CD4-positive, alpha-beta T cell (primary cell): ENCODE measurements around the gene CASP2. TPM values are rescaled to one million over a fixed set of nuclear protein-coding genes. Genes with fewer than 3 reads are reported as not detected.

Experiments used
- ATAC-seq: fragments of 200-7000 bp; cut with Tn5 transposase; one replicate; pipeline ENCODE4 v1.10.0; 2022; ENCODE audit warnings: mild to moderate bottlenecking; ENCODE audit not compliant: poor library complexity
- CTCF ChIA-PET: fragments of 350-600 bp; sonication (Branson Sonifier 250); formaldehyde crosslinking; loops from one replicate; lab custom pipeline; 2021; ENCODE audit warnings: antibody characterized with exemption, inconsistent platforms; lab: Charles Lee
- POLR2A ChIA-PET: fragments of 350-600 bp; sonication (Branson Sonifier 250); formaldehyde crosslinking; loops from one replicate; lab custom pipeline; 2021; ENCODE audit warnings: antibody characterized with exemption, inconsistent platforms; lab: Charles Lee
- DNase-seq, 14 experiments: peaks; one replicate each; pipeline ENCODE4 v3.0.0-alpha.2; 2013 to 2020; ENCODE audit warnings: mixed read lengths in 2 of 14
- H3K27ac ChIP-seq, 2 donors: one replicate each; pipeline versions ENCODE4 v1.5.1 to v1.7.0; 2013; ENCODE audit warnings: low read length in 2 of 2, low read depth in 1 of 2, mild to moderate bottlenecking in 1 of 2
- H3K27me3 ChIP-seq, 2 experiments: 1 replicate in 1 of 2; 2 replicates in 1 of 2; pipeline versions ENCODE4 v1.6.1 to v1.7.0; 2013; ENCODE audit warnings: low read length in 2 of 2, control low read depth in 1 of 2, mild to moderate bottlenecking in 1 of 2, moderate library complexity in 1 of 2; ENCODE audit not compliant: insufficient read depth in 2 of 2, control insufficient read depth in 1 of 2
- H3K36me3 ChIP-seq: one replicate; pipeline ENCODE4 v1.6.1; 2013; ENCODE audit warnings: low read length, control low read depth; ENCODE audit not compliant: insufficient read depth
- H3K4me1 ChIP-seq: one replicate; pipeline ENCODE4 v1.6.1; 2013; ENCODE audit warnings: low read length, control low read depth; ENCODE audit not compliant: insufficient read depth
- H3K4me3 ChIP-seq: one replicate; pipeline ENCODE4 v1.5.1; 2013; ENCODE audit warnings: mild to moderate bottlenecking, low read length, moderate library complexity
- H3K9me3 ChIP-seq, 2 experiments: 1 replicate in 1 of 2; 2 replicates in 1 of 2; pipeline versions ENCODE4 v1.6.1 to v1.7.0; 2013; ENCODE audit warnings: low read length in 2 of 2, mild to moderate bottlenecking in 2 of 2, control low read depth in 1 of 2, moderate library complexity in 1 of 2; ENCODE audit not compliant: control insufficient read depth in 1 of 2, insufficient read depth in 1 of 2
- H3K27ac Mint-ChIP-seq: one replicate; pipeline ENCODE4 v1.8.0; 2020; ENCODE audit warnings: mixed read lengths
- H3K27me3 Mint-ChIP-seq: one replicate; pipeline ENCODE4 v1.8.0; 2021; ENCODE audit warnings: mixed read lengths
- H3K36me3 Mint-ChIP-seq: one replicate; pipeline ENCODE4 v1.8.0; 2021; ENCODE audit warnings: low read depth, mixed read lengths
- H3K4me1 Mint-ChIP-seq: one replicate; pipeline ENCODE4 v1.8.0; 2021; ENCODE audit warnings: low read depth, mixed read lengths
- H3K4me3 Mint-ChIP-seq: one replicate; pipeline ENCODE4 v1.8.0; 2020; ENCODE audit warnings: mild to moderate bottlenecking, mixed read lengths
- H3K9me3 Mint-ChIP-seq: one replicate; pipeline ENCODE4 v1.8.0; 2020; ENCODE audit warnings: mixed read lengths
- CTCF ChIP-seq: fragments of 200-600 bp; IDR thresholded peaks from one replicate; pipeline ENCODE4 v1.8.0; 2022; ENCODE audit warnings: antibody characterized with exemption, mild to moderate bottlenecking
- intact Hi-C, 2 experiments: fragments of 100-400 bp; cut with DNase I in 1 of 2; cut with micrococcal nuclease in 1 of 2; formaldehyde crosslinking; loops; one replicate each; pipeline versions ENCODE4 v1.15.1 to v1.9.0; 2023 to 2025; cut with DNase I, micrococcal nuclease
- total RNA-seq, 174 experiments: library from RNA in 2 of 174; stranded (reverse) in 2 of 174; gene quantifications; one replicate each; pipeline ENCODE4 v1.2.3 and lab custom pipeline; 2021 to 2026

The CASP2 gene
- total RNA-seq, 2 experiments from 2014 or later = 19.1 to 21.9 TPM

- H3K9me3 ChIP-seq = no peaks in the 10 kb centered on the region
- ATAC-seq (no peak), DNase-seq (no peak)
- ChIA-PET POLR2A (interaction anchor here (3.6 kb wide), 1 partner anchor 21 kb away, joined by 32 read pairs; the partner anchor contains the start of gene GSTK1), CTCF (interaction anchor here (1.0 kb wide), 1 partner anchor 44 kb away, joined by 3 read pairs; no protein-coding TSS in a partner anchor)
- no peak within 1 kb of the TSS for H3K27ac ChIP-seq
- H3K27me3 ChIP-seq = no peaks in the 10 kb centered on the region
- H3K9me3 Mint-ChIP-seq = no peaks in the 10 kb centered on the region
- no peak within 1 kb of the TSS for H3K4me3 ChIP-seq
- H3K36me3 ChIP-seq = no peaks in the 10 kb centered on the region
- intact Hi-C loops = loop anchor here in 1 of 2 experiments (2.0 to 10.0 kb wide), 3 partner anchors 20 to 430 kb away; partner anchors contain the start of genes EPHA1 and EPHB6
- H3K4me3 Mint-ChIP-seq = peak within 1 kb of the TSS; percentile 40
- peaks cover 19% of the 10 kb centered on the region for H3K36me3 Mint-ChIP-seq
- H3K27ac Mint-ChIP-seq = no peak within 1 kb of the TSS
- H3K27me3 Mint-ChIP-seq = no peaks in the 10 kb centered on the region
- peaks cover 38% of the 10 kb centered on the region for H3K4me1 ChIP-seq
- peaks cover 61% of the 10 kb centered on the region for H3K4me1 Mint-ChIP-seq
- no peak for TF ChIP-seq CTCF
Measured at GRCh38 chr7:143284591-143285469, 3.3 kb upstream of the CASP2 start, which contains the start of gene TMEM139. Gene TMEM139, plus strand, starts transcription at chr7:143284958. Its CDS starts 1,000 bp downstream, at chr7:143285958.

GRCh38 chr7:143285470-143285778 lies 2.7 kb upstream of the CASP2 start:
- H3K36me3 ChIP-seq = peaks cover 3% of the 10 kb centered on the region
- no peak for TF ChIP-seq CTCF
- ChIA-PET CTCF (interaction anchor here (0.6 to 1.0 kb wide), 2 partner anchors 45 to 227 kb away, joined by 3 to 5 read pairs; no protein-coding TSS in a partner anchor), POLR2A (interaction anchor here (3.6 kb wide), 1 partner anchor 21 kb away, joined by 32 read pairs; the partner anchor contains the start of gene GSTK1)
- peaks cover 40% of the 10 kb centered on the region for H3K4me1 ChIP-seq
- Mint-ChIP-seq H3K36me3 (peaks cover 19% of the 10 kb centered on the region), H3K9me3 (no peaks in the 10 kb centered on the region), H3K4me1 (peaks cover 61% of the 10 kb centered on the region), H3K27me3 (no peaks in the 10 kb centered on the region), H3K27ac (no peak overlapping the region), H3K4me3 (peak overlapping the region; percentile 11)
- intact Hi-C loops = loop anchor here in 1 of 2 experiments (2.0 to 10.0 kb wide), 3 partner anchors 21 to 431 kb away; partner anchors contain the start of genes EPHA1 and EPHB6
- H3K4me3 ChIP-seq = no peak overlapping the region
- ATAC-seq (no peak), DNase-seq (no peak)
- H3K27ac ChIP-seq = no peak overlapping the region
- H3K9me3 ChIP-seq = no peaks in the 10 kb centered on the region
- H3K27me3 ChIP-seq = no peaks in the 10 kb centered on the region

GRCh38 chr7:143285806-143286521 lies 2.2 kb upstream of the CASP2 start:
- Histone ChIP-seq H3K27ac (no peak overlapping the region), H3K9me3 (no peaks in the 10 kb centered on the region), H3K27me3 (no peaks in the 10 kb centered on the region), H3K4me3 (no peak overlapping the region), H3K36me3 (peaks cover 8% of the 10 kb centered on the region), H3K4me1 (peaks cover 40% of the 10 kb centered on the region)
- H3K9me3 Mint-ChIP-seq = no peaks in the 10 kb centered on the region
- TF ChIP-seq CTCF = no peak
- ATAC-seq = no peak
- ChIA-PET CTCF (interaction anchor here (0.6 to 1.0 kb wide), 2 partner anchors 45 to 227 kb away, joined by 3 to 5 read pairs (median 5); no protein-coding TSS in a partner anchor), POLR2A (interaction anchor here (3.6 kb wide), 2 partner anchors 22 to 95 kb away, joined by 17 to 32 read pairs; partner anchors contain the start of genes GSTK1 and ZYX)
- peaks cover 61% of the 10 kb centered on the region for H3K4me1 Mint-ChIP-seq
- H3K27ac Mint-ChIP-seq = no peak overlapping the region
- H3K36me3 Mint-ChIP-seq = peaks cover 25% of the 10 kb centered on the region
- no peak for DNase-seq
- intact Hi-C loops = loop anchor here in 1 of 2 experiments (2.0 to 10.0 kb wide), 3 partner anchors 21 to 431 kb away; partner anchors contain the start of genes EPHA1 and EPHB6
- H3K27me3 Mint-ChIP-seq = no peaks in the 10 kb centered on the region
- H3K4me3 Mint-ChIP-seq = peak overlapping the region; percentile 11
